GM23338 (cell line): ENCODE results near the gene ARL14. TPM values are rescaled to one million over a fixed set of nuclear protein-coding genes. Genes with fewer than 3 reads are reported as not detected.

Experiments used
- ATAC-seq: fragments of 200-7000 bp; cut with Tn5 transposase; 3 replicates; pipeline ENCODE4 v1.9.1; 2020
- DNase-seq: peaks from one replicate; pipeline ENCODE4 v3.0.0-alpha.2; 2015; ENCODE audit warnings: low spot score
- H2AFZ ChIP-seq: fragments of 200-600 bp; sonication (generic); 2 replicates; pipeline ENCODE4 v1.8.0; 2016; ENCODE audit warnings: antibody characterized with exemption, mild to moderate bottlenecking, moderate library complexity
- H3F3A ChIP-seq: fragments of 200-600 bp; sonication (generic); replicated peaks from 2 replicates; pipeline ENCODE4 v1.8.0; 2017; ENCODE audit warnings: antibody characterized with exemption, mixed run types, low read depth
- H3K27ac ChIP-seq: fragments of 200-600 bp; sonication (generic); 2 replicates; pipeline ENCODE4 v1.6.1; 2016; ENCODE audit warnings: low read depth
- H3K27me3 ChIP-seq: fragments of 200-600 bp; sonication (generic); 2 replicates; pipeline ENCODE4 v1.8.0; 2016; ENCODE audit warnings: mild to moderate bottlenecking, mixed run types, moderate library complexity; ENCODE audit not compliant: insufficient read depth
- H3K36me3 ChIP-seq: fragments of 200-600 bp; sonication (generic); 2 replicates; pipeline ENCODE4 v1.8.0; 2016; ENCODE audit warnings: mild to moderate bottlenecking; ENCODE audit not compliant: insufficient read depth
- H3K4me1 ChIP-seq: fragments of 200-600 bp; sonication (generic); 2 replicates; pipeline ENCODE4 v1.8.0; 2016; ENCODE audit warnings: mild to moderate bottlenecking, moderate library complexity; ENCODE audit not compliant: insufficient read depth
- H3K4me2 ChIP-seq: fragments of 200-600 bp; sonication (generic); 2 replicates; pipeline ENCODE4 v1.7.1; 2017; ENCODE audit warnings: mixed run types
- H3K4me3 ChIP-seq: fragments of 200-600 bp; sonication (generic); 2 replicates; pipeline ENCODE4 v1.6.1; 2016; ENCODE audit warnings: mixed run types
- H3K79me2 ChIP-seq: fragments of 200-600 bp; sonication (generic); replicated peaks from 2 replicates; pipeline ENCODE4 v1.8.0; 2017; ENCODE audit warnings: mild to moderate bottlenecking; ENCODE audit not compliant: insufficient read depth
- H3K9me2 ChIP-seq: fragments of 200-600 bp; sonication (generic); 2 replicates; pipeline ENCODE4 v1.8.0; 2017; ENCODE audit not compliant: insufficient read depth
- H4K20me1 ChIP-seq: fragments of 200-600 bp; sonication (generic); replicated peaks from 2 replicates; pipeline ENCODE4 v1.8.0; 2017; ENCODE audit warnings: mild to moderate bottlenecking; ENCODE audit not compliant: insufficient read depth
- H3K27ac Mint-ChIP-seq: 2 replicates; pipeline ENCODE4 v1.8.0; 2020; ENCODE audit warnings: inconsistent platforms, mild to moderate bottlenecking, moderate library complexity, mixed read lengths
- H3K27me3 Mint-ChIP-seq: 3 replicates; pipeline ENCODE4 v1.8.0; 2022; ENCODE audit warnings: low read depth, mild to moderate bottlenecking, moderate library complexity, mixed read lengths, inconsistent platforms; ENCODE audit not compliant: insufficient read depth, poor library complexity
- H3K36me3 Mint-ChIP-seq: 3 replicates; pipeline ENCODE4 v1.8.0; 2021; ENCODE audit warnings: low read depth, mild to moderate bottlenecking, inconsistent platforms, moderate library complexity, mixed read lengths
- H3K4me1 Mint-ChIP-seq: 3 replicates; pipeline ENCODE4 v1.8.0; 2020; ENCODE audit warnings: mild to moderate bottlenecking, inconsistent platforms, mixed read lengths
- H3K4me3 Mint-ChIP-seq: 3 replicates; pipeline ENCODE4 v1.8.0; 2021; ENCODE audit warnings: moderate library complexity, mild to moderate bottlenecking, inconsistent platforms, mixed read lengths
- H3K9me3 Mint-ChIP-seq: 3 replicates; pipeline ENCODE4 v1.8.0; 2020; ENCODE audit warnings: moderate library complexity, mild to moderate bottlenecking, inconsistent platforms, mixed read lengths
- EZH2 ChIP-seq: fragments of 200-600 bp; sonication (generic); IDR thresholded peaks from one replicate; pipeline ENCODE4 v1.8.0; 2017; ENCODE audit warnings: antibody characterized with exemption, mild to moderate bottlenecking, low read depth; ENCODE audit not compliant: unreplicated experiment
- JUNB ChIP-seq: IDR thresholded peaks from one replicate; pipeline ENCODE4 v1.6.1; 2016; ENCODE audit warnings: antibody characterized with exemption; ENCODE audit not compliant: unreplicated experiment
- NANOG ChIP-seq: IDR thresholded peaks from 2 replicates; pipeline ENCODE4 v1.6.1; 2016; ENCODE audit warnings: antibody characterized with exemption, borderline replicate concordance
- POLR2AphosphoS5 ChIP-seq: IDR thresholded peaks from 2 replicates; pipeline ENCODE4 v1.6.1; 2016; ENCODE audit warnings: antibody characterized with exemption, low read depth
- ZNF114 ChIP-seq: fragments of 250-450 bp; sonication (Bioruptor Pico); IDR thresholded peaks from 2 replicates; pipeline ENCODE4 v1.5.0; 2020; ENCODE audit warnings: mild to moderate bottlenecking, moderate library complexity
- ZNF331 ChIP-seq: fragments of 250-450 bp; sonication (Bioruptor Pico); IDR thresholded peaks from 2 replicates; pipeline ENCODE4 v1.5.0; 2020; ENCODE audit warnings: low read depth, mild to moderate bottlenecking, moderate library complexity
- polyA plus RNA-seq: library from polyadenylated mRNA; unstranded; fragments of >200 nt; fragmentation: Nextera tagmentation; extraction: Ambion mirVana; gene quantifications from 2 replicates; pipeline ENCODE4 v1.2.1, GENCODE V29; 2016
- total RNA-seq: library from RNA; depleted of rRNA; stranded (reverse); fragments of >200 nt; shearing (Covaris generic); gene quantifications from 2 replicates; pipeline ENCODE4 v1.2.3, GENCODE V29; 2014
- TF ChIP-seq, protein P1 (sequence below), 2 experiments: fragments of 200-600 bp in 1 of 2; sonication (generic) in 1 of 2; conservative IDR thresholded peaks; 2 replicates each; pipeline versions ENCODE4 v1.5.1 to v1.6.1; 2016 to 2017; ENCODE audit warnings: antibody characterized with exemption in 2 of 2, low read depth in 2 of 2, mild to moderate bottlenecking in 2 of 2, moderate library complexity in 1 of 2
- TF ChIP-seq, protein P2 (sequence below): IDR thresholded peaks from 2 replicates; pipeline ENCODE4 v1.6.1; 2016; ENCODE audit warnings: antibody characterized with exemption
- TF ChIP-seq, protein P3 (sequence below): IDR thresholded peaks from one replicate; pipeline ENCODE4 v1.6.1; 2018; ENCODE audit warnings: antibody characterized with exemption; ENCODE audit not compliant: unreplicated experiment

The ARL14 gene
- total and polyA plus RNA-seq, 2 experiments from 2014 or later: not detected

DNA sequence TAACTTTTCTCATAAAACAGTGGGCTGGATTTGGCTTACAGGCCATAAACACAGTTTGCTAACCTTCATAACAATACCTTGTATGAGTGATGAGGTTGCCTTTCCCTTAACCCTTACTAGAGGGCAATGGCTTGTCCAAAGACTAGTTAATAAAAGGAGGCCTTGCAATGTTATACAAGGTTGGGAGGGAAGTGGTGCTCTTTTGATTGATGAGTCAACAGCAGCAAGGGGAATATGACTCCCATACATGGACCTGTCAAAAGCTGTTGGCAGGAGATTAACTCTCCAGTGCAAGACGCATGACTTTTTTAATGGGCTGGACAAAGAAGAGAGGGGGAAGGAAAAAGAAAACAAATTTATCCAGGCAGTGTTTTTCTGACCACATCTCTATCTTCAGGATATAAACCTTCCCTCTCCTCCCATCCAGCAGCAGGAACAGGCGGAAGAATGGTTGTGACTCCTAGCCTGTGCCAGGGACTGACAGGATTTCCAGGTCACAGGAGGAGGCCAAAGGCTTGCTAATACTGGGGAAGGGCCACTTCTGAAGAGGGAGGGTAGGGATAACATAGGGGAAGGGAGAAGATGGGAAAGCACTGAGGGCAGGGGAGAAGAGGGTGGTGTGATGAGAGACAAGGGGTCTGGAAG is 35.2 kb upstream of the ARL14 start (continued):
- no peak for TF ChIP-seq EZH2

GRCh38 chr3:160643994-160644393 is 33.0 kb upstream of the ARL14 start:
- H3K27me3 Mint-ChIP-seq: peaks cover 1% of the 10 kb centered on the region
- H3K4me1 Mint-ChIP-seq: peaks cover 9% of the 10 kb centered on the region
- no peak overlapping the region for H3K27ac ChIP-seq
- H3K27ac Mint-ChIP-seq: no peak overlapping the region
- H3K79me2 ChIP-seq: no peaks in the 10 kb centered on the region
- no peaks in the 10 kb centered on the region for H3K27me3 ChIP-seq
- ATAC-seq (peak; percentile 61), DNase-seq (peak; percentile 52)
- no peaks in the 10 kb centered on the region for H3K36me3 ChIP-seq
- H3K36me3 Mint-ChIP-seq: no peaks in the 10 kb centered on the region
- no peak overlapping the region for H3K4me3 Mint-ChIP-seq
- TF ChIP-seq, protein P1, sequence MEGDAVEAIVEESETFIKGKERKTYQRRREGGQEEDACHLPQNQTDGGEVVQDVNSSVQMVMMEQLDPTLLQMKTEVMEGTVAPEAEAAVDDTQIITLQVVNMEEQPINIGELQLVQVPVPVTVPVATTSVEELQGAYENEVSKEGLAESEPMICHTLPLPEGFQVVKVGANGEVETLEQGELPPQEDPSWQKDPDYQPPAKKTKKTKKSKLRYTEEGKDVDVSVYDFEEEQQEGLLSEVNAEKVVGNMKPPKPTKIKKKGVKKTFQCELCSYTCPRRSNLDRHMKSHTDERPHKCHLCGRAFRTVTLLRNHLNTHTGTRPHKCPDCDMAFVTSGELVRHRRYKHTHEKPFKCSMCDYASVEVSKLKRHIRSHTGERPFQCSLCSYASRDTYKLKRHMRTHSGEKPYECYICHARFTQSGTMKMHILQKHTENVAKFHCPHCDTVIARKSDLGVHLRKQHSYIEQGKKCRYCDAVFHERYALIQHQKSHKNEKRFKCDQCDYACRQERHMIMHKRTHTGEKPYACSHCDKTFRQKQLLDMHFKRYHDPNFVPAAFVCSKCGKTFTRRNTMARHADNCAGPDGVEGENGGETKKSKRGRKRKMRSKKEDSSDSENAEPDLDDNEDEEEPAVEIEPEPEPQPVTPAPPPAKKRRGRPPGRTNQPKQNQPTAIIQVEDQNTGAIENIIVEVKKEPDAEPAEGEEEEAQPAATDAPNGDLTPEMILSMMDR (conservative IDR thresholded peaks at IDR 0.05; ENCODE audit: low read depth in 2 of 2): peak; percentile 16 to 50; a peak in 3 of 4 replicates
- TF ChIP-seq EZH2: no peak
- H3K4me1 ChIP-seq: no peaks in the 10 kb centered on the region
- no peaks in the 10 kb centered on the region for H4K20me1 ChIP-seq
- no peak overlapping the region for H3K4me3 ChIP-seq
- H2AFZ ChIP-seq: 0 out of 2 replicates have a peak overlapping the region, but pooled peaks have one; percentile 58
- no peaks in the 10 kb centered on the region for H3F3A ChIP-seq
- no peak overlapping the region for H3K4me2 ChIP-seq
- no peaks in the 10 kb centered on the region for H3K9me3 Mint-ChIP-seq
- H3K9me2 ChIP-seq: no peaks in the 10 kb centered on the region

DNA sequence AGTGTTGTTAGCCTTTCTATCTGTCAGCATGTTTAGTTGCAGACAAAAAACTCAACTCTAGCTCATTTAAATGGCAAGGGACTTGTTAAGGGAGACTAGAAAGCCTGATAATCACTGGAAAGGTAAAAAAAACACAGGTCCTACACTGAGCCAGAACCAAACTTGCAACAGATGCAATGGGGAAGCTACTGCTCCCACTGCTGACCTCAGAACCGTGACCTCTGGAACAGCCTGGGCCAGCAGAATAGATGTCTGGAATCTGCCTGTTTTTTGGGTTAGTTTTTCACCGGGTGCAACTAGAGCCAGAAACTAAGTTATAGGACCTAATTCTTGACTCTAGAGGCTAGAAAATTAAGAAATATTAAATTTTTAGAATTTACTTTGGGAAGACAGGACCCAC is 32.5 kb upstream of the ARL14 start:
- Histone ChIP-seq H4K20me1 (no peaks in the 10 kb centered on the region), H3K4me2 (no peak overlapping the region), H3K27ac (no peak overlapping the region), H3K9me2 (no peaks in the 10 kb centered on the region), H3K27me3 (no peaks in the 10 kb centered on the region), H3K4me1 (no peaks in the 10 kb centered on the region), H2AFZ (peak overlapping the region; percentile 58; the same call in 1 of the 2 replicates), H3F3A (no peaks in the 10 kb centered on the region), H3K79me2 (no peaks in the 10 kb centered on the region), H3K4me3 (no peak overlapping the region), H3K36me3 (no peaks in the 10 kb centered on the region)
- TF ChIP-seq ZNF114 (CRISPR knock-in tag) (no peak), ZNF331 (CRISPR knock-in tag) (no peak), JUNB (no peak), EZH2 (no peak), POLR2AphosphoS5 (no peak), NANOG (no peak)
- TF ChIP-seq, protein P2, sequence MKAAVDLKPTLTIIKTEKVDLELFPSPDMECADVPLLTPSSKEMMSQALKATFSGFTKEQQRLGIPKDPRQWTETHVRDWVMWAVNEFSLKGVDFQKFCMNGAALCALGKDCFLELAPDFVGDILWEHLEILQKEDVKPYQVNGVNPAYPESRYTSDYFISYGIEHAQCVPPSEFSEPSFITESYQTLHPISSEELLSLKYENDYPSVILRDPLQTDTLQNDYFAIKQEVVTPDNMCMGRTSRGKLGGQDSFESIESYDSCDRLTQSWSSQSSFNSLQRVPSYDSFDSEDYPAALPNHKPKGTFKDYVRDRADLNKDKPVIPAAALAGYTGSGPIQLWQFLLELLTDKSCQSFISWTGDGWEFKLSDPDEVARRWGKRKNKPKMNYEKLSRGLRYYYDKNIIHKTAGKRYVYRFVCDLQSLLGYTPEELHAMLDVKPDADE: no peak
- TF ChIP-seq, protein P3, sequence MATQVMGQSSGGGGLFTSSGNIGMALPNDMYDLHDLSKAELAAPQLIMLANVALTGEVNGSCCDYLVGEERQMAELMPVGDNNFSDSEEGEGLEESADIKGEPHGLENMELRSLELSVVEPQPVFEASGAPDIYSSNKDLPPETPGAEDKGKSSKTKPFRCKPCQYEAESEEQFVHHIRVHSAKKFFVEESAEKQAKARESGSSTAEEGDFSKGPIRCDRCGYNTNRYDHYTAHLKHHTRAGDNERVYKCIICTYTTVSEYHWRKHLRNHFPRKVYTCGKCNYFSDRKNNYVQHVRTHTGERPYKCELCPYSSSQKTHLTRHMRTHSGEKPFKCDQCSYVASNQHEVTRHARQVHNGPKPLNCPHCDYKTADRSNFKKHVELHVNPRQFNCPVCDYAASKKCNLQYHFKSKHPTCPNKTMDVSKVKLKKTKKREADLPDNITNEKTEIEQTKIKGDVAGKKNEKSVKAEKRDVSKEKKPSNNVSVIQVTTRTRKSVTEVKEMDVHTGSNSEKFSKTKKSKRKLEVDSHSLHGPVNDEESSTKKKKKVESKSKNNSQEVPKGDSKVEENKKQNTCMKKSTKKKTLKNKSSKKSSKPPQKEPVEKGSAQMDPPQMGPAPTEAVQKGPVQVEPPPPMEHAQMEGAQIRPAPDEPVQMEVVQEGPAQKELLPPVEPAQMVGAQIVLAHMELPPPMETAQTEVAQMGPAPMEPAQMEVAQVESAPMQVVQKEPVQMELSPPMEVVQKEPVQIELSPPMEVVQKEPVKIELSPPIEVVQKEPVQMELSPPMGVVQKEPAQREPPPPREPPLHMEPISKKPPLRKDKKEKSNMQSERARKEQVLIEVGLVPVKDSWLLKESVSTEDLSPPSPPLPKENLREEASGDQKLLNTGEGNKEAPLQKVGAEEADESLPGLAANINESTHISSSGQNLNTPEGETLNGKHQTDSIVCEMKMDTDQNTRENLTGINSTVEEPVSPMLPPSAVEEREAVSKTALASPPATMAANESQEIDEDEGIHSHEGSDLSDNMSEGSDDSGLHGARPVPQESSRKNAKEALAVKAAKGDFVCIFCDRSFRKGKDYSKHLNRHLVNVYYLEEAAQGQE: no peak
- no peaks in the 10 kb centered on the region for H3K9me3 Mint-ChIP-seq
- peaks cover 1% of the 10 kb centered on the region for H3K27me3 Mint-ChIP-seq
- ATAC-seq: no peak
- DNase-seq: no peak
- 0 out of 2 replicates have a peak overlapping the region, but pooled peaks have one; percentile 69 for H3K27ac Mint-ChIP-seq
- H3K4me1 Mint-ChIP-seq: peaks cover 9% of the 10 kb centered on the region
- H3K4me3 Mint-ChIP-seq: no peak overlapping the region
- H3K36me3 Mint-ChIP-seq: no peaks in the 10 kb centered on the region
